ENCODE measurements around the gene TNRC6C. TPM values are rescaled to one million over a fixed set of nuclear protein-coding genes. Genes with fewer than 3 reads are reported as not detected.

TNRC6C gene
- total and polyA plus RNA-seq, 4 donors = 1.3 to 7.7 (median 2.9) TPM

DNA sequence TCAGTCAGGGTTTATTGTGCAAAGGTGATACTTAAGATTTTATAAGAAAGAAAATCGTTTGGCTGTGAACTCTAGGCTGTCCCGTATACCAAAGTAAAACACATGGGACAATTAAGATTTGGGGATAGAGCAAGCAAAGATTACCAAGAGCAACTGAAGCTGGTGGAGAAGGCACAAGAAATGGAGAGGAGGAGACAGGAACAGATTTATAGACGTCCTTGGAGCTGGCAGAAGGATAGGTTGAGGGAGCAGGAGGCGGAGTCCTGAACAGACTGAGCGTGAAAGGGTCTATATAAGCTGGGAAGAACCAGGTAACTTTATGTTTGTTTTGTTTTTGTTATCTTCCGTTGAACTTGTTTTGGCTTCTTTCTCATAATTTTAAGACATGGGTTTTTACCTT lies 3.8 kb downstream of the TNRC6C start:
- DNase-seq (ENCODE audit: low spot score) = no peak
- Histone ChIP-seq H3K36me3 (ENCODE audit: control insufficient read depth in 4 of 4, insufficient read depth in 3 of 4, low read depth in 1 of 4, low read length in 3 of 4) (no peaks in the 10 kb centered on the region), H3K27ac (ENCODE audit: low read depth in 1 of 2, low read length in 2 of 2) (no peak overlapping the region), H3K9ac (ENCODE audit: low read depth in 1 of 2, low read length in 2 of 2) (no peak overlapping the region), H3K27me3 (ENCODE audit: control insufficient read depth in 4 of 4, insufficient read depth in 4 of 4, low read length in 3 of 4) (no peaks in the 10 kb centered on the region), H3K4me3 (ENCODE audit: low read depth in 1 of 3, low read length in 3 of 3) (no peak overlapping the region), H3K4me1 (ENCODE audit: control insufficient read depth in 4 of 4, insufficient read depth in 4 of 4, low read length in 3 of 4) (peaks cover 2 to 22% (median 13%) of the 10 kb centered on the region in 4 donors), H3K9me3 (ENCODE audit: control insufficient read depth in 4 of 4, low read length in 3 of 4) (no peaks in the 10 kb centered on the region)
- TF ChIP-seq NR2F2 (IDR thresholded peaks at IDR 0.05) (no peak), EGR1 (IDR thresholded peaks at IDR 0.05; ENCODE audit: low read depth in 2 of 2) (no peak), YY1 (IDR thresholded peaks at IDR 0.05) (no peak), FOXA1 (IDR thresholded peaks at IDR 0.05) (no peak), SP1 (IDR thresholded peaks at IDR 0.05) (no peak), JUND (IDR thresholded peaks at IDR 0.05) (no peak), FOXA2 (IDR thresholded peaks at IDR 0.05) (no peak), HNF4A (conservative IDR thresholded peaks at IDR 0.05) (no peak), GABPA (IDR thresholded peaks at IDR 0.05 in 1 of 2, conservative IDR thresholded peaks at IDR 0.05 in 1 of 2) (no peak)
- TF ChIP-seq, protein P1, sequence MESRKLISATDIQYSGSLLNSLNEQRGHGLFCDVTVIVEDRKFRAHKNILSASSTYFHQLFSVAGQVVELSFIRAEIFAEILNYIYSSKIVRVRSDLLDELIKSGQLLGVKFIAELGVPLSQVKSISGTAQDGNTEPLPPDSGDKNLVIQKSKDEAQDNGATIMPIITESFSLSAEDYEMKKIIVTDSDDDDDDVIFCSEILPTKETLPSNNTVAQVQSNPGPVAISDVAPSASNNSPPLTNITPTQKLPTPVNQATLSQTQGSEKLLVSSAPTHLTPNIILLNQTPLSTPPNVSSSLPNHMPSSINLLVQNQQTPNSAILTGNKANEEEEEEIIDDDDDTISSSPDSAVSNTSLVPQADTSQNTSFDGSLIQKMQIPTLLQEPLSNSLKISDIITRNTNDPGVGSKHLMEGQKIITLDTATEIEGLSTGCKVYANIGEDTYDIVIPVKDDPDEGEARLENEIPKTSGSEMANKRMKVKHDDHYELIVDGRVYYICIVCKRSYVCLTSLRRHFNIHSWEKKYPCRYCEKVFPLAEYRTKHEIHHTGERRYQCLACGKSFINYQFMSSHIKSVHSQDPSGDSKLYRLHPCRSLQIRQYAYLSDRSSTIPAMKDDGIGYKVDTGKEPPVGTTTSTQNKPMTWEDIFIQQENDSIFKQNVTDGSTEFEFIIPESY (IDR thresholded peaks at IDR 0.05) = no peak
- TF ChIP-seq, protein P2, sequence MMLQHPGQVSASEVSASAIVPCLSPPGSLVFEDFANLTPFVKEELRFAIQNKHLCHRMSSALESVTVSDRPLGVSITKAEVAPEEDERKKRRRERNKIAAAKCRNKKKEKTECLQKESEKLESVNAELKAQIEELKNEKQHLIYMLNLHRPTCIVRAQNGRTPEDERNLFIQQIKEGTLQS (IDR thresholded peaks at IDR 0.05) = no peak
- TF ChIP-seq, protein P3, sequence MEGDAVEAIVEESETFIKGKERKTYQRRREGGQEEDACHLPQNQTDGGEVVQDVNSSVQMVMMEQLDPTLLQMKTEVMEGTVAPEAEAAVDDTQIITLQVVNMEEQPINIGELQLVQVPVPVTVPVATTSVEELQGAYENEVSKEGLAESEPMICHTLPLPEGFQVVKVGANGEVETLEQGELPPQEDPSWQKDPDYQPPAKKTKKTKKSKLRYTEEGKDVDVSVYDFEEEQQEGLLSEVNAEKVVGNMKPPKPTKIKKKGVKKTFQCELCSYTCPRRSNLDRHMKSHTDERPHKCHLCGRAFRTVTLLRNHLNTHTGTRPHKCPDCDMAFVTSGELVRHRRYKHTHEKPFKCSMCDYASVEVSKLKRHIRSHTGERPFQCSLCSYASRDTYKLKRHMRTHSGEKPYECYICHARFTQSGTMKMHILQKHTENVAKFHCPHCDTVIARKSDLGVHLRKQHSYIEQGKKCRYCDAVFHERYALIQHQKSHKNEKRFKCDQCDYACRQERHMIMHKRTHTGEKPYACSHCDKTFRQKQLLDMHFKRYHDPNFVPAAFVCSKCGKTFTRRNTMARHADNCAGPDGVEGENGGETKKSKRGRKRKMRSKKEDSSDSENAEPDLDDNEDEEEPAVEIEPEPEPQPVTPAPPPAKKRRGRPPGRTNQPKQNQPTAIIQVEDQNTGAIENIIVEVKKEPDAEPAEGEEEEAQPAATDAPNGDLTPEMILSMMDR (IDR thresholded peaks at IDR 0.05; ENCODE audit: low read depth, low read length, missing input control) = no peak
- WGBS = 82% methylated on average over 6 of the region's 6 CpGs

DNA sequence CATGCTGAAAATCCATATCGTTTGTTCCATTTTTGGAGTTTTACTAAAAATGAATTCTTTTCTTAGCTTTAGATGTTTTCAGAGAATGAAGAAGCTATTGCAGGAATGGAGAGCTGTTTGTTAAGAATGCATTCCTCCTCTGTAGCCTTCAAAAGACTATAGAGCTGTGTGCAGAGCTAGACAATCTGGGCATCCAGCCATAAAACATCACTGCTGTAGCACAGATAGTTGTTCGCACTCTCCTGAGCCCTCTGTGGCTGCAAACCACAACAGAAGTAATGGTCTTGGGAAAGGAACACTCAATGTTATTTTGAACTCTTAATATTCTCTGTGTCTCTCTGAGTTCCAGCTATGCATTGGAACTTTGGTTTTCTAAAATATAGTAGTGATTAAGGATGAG lies 4.9 kb downstream of the TNRC6C start:
- WGBS = 57% methylated on average over 2 of the region's 2 CpGs
- Histone ChIP-seq H3K4me3 (ENCODE audit: low read depth in 1 of 3, low read length in 3 of 3) (no peak overlapping the region), H3K36me3 (ENCODE audit: control insufficient read depth in 4 of 4, insufficient read depth in 3 of 4, low read depth in 1 of 4, low read length in 3 of 4) (no peaks in the 10 kb centered on the region), H3K27me3 (ENCODE audit: control insufficient read depth in 4 of 4, insufficient read depth in 4 of 4, low read length in 3 of 4) (no peaks in the 10 kb centered on the region), H3K4me1 (ENCODE audit: control insufficient read depth in 4 of 4, insufficient read depth in 4 of 4, low read length in 3 of 4) (peaks cover 2 to 13% (median 10%) of the 10 kb centered on the region in 4 donors), H3K27ac (ENCODE audit: low read depth in 1 of 2, low read length in 2 of 2) (no peak overlapping the region), H3K9ac (ENCODE audit: low read depth in 1 of 2, low read length in 2 of 2) (no peak overlapping the region), H3K9me3 (ENCODE audit: control insufficient read depth in 4 of 4, low read length in 3 of 4) (no peaks in the 10 kb centered on the region)
- no peak for TF ChIP-seq TAF1 (conservative IDR thresholded peaks at IDR 0.05)
- peak in 1 of 2 donors; percentile 41 for TF ChIP-seq RAD21 (IDR thresholded peaks at IDR 0.05)
- TF ChIP-seq RXRA (IDR thresholded peaks at IDR 0.05) = no peak
- TF ChIP-seq HNF4G (IDR thresholded peaks at IDR 0.05) = no peak
- TF ChIP-seq, protein P4, sequence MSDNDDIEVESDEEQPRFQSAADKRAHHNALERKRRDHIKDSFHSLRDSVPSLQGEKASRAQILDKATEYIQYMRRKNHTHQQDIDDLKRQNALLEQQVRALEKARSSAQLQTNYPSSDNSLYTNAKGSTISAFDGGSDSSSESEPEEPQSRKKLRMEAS (IDR thresholded peaks at IDR 0.05) = no peak
- no peak for DNase-seq (ENCODE audit: low spot score)
